ENCODE data around the gene SLC22A16. TPM values are rescaled to one million over a fixed set of nuclear protein-coding genes. Genes with fewer than 3 reads are reported as not detected.

Gene SLC22A16
- polyA plus RNA-seq, 2 donors: not detected

- no peaks in the 10 kb centered on the region for H3K27me3 ChIP-seq (ENCODE audit: control insufficient read depth in 1 of 2, insufficient read depth in 2 of 2, low read length in 2 of 2)
- 71 to 80% methylated on average over 1 of the region's 1 CpG for WGBS, 2 donors
- H3K36me3 ChIP-seq (ENCODE audit: control insufficient read depth in 2 of 2, insufficient read depth in 2 of 2, low read length in 1 of 2): no peaks in the 10 kb centered on the region
- H3K4me1 ChIP-seq (ENCODE audit: control insufficient read depth in 2 of 2, insufficient read depth in 2 of 2, low read length in 1 of 2): no peaks in the 10 kb centered on the region
- H3K27ac ChIP-seq (ENCODE audit: low read depth in 2 of 2, low read length in 1 of 2): no peak overlapping the region
- no peaks in the 10 kb centered on the region for H3K9me3 ChIP-seq (ENCODE audit: control insufficient read depth in 2 of 2, insufficient read depth in 1 of 2, low read depth in 1 of 2, low read length in 1 of 2)
- H3K4me3 ChIP-seq (ENCODE audit: low read depth in 1 of 2, low read length in 2 of 2): no peak overlapping the region
These were observed 91.0 kb downstream of the SLC22A16 start for GRCh38 chr6:110385458-110385863.

DNA sequence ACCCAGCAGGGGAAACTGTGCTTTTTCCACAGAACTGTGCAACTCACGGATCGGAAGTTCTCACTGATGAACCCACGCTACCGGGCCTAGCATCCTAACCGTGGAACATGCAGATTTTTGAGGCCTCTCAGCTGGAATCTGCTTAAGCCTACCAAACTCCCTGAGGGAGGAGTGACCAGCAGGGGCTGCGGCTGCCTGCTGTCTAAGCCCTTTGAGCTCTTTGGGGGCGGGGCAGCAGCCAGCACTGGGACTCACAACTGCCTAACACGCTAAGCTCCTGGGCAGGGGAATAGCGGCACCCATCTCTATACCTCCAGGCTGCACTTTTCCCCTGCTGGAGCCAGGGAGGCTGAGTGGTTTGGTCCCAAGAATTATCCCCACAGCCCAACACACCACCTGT lies 97.9 kb downstream of the SLC22A16 start:
- no peak overlapping the region for H3K27ac ChIP-seq (ENCODE audit: low read depth in 2 of 2, low read length in 1 of 2)
- H3K36me3 ChIP-seq (ENCODE audit: control insufficient read depth in 2 of 2, insufficient read depth in 2 of 2, low read length in 1 of 2): no peaks in the 10 kb centered on the region
- H3K9me3 ChIP-seq (ENCODE audit: control insufficient read depth in 2 of 2, insufficient read depth in 1 of 2, low read depth in 1 of 2, low read length in 1 of 2): no peaks in the 10 kb centered on the region
- WGBS, 2 donors: 73 to 88% methylated on average over 9 of the region's 9 CpGs
- H3K4me1 ChIP-seq (ENCODE audit: control insufficient read depth in 2 of 2, insufficient read depth in 2 of 2, low read length in 1 of 2): no peaks in the 10 kb centered on the region
- no peaks in the 10 kb centered on the region for H3K27me3 ChIP-seq (ENCODE audit: control insufficient read depth in 1 of 2, insufficient read depth in 2 of 2, low read length in 2 of 2)
- no peak overlapping the region for H3K4me3 ChIP-seq (ENCODE audit: low read depth in 1 of 2, low read length in 2 of 2)

Other genes with a start within 250 kb of the SLC22A16 start
- gene METTL24, start 118.3 kb downstream of the SLC22A16 start, polyA plus RNA-seq: under 1 TPM; 0.14 to 0.34 TPM
- under 1 TPM; 0.28 to 0.34 TPM for gene DDO, start 61.0 kb downstream of the SLC22A16 start, polyA plus RNA-seq

Data from esophagus (tissue), 2 donors.